GM19043 (cell line): Measurements from ENCODE around the gene ARHGDIA.
"Not testable (repeated sequence)": the region's sequence is repeated elsewhere in the genome, so short reads cannot be mapped to it uniquely, and the experiment has no call there.

ENCODE experiments used
- ATAC-seq: cut with Tn5 transposase; IDR thresholded peaks from one replicate; pipeline ENCODE4 v1.9.1; 2021; ENCODE audit warnings: low read depth; ENCODE audit not compliant: unreplicated experiment

ARHGDIA gene

GRCh38 chr17:81870981-81871386 is at the start of gene ARHGDIA:
ARHGDIA (minus strand) TSS chr17:81871337; CDS start chr17:81869930, 1,407 bp downstream.
- no peak for ATAC-seq

GRCh38 chr17:81918832-81919545 is 47.9 kb upstream of the ARHGDIA start:
- ATAC-seq: no peak

- ATAC-seq: not testable (repeated sequence)
Observed at GRCh38 chr17:81918333-81918669, 47.2 kb upstream of the ARHGDIA start.

GRCh38 chr17:81917565-81918332 is 46.6 kb upstream of the ARHGDIA start, which contains the start of gene SIRT7:
SIRT7 (minus strand) TSS chr17:81918176; CDS start chr17:81918131, 45 bp downstream.
- no peak for ATAC-seq

GRCh38 chr17:81916234-81917001 is 45.3 kb upstream of the ARHGDIA start:
- no peak for ATAC-seq

- no peak for ATAC-seq
Observed at GRCh38 chr17:81915331-81915730, 44.2 kb upstream of the ARHGDIA start.

GRCh38 chr17:81914103-81914850 is 43.1 kb upstream of the ARHGDIA start:
- no peak for ATAC-seq

- ATAC-seq: no peak
Observed at GRCh38 chr17:81913394-81914102, 42.4 kb upstream of the ARHGDIA start.

GRCh38 chr17:81912441-81913309 is 41.5 kb upstream of the ARHGDIA start:
- ATAC-seq: no peak

GRCh38 chr17:81911969-81912368 is 40.8 kb upstream of the ARHGDIA start:
- no peak for ATAC-seq

GRCh38 chr17:81911277-81911961 is 40.3 kb upstream of the ARHGDIA start, which contains the start of gene PCYT2:
PCYT2 (minus strand) TSS chr17:81911399; CDS start chr17:81911355, 44 bp downstream.
- peak; percentile 65 for ATAC-seq

GRCh38 chr17:81910840-81911276 is 39.7 kb upstream of the ARHGDIA start:
- ATAC-seq: peak; percentile 16

- no peak for ATAC-seq
Observed at GRCh38 chr17:81909966-81910839, 39.1 kb upstream of the ARHGDIA start.

GRCh38 chr17:81909231-81909630 is 38.1 kb upstream of the ARHGDIA start:
- no peak for ATAC-seq

- no peak for ATAC-seq
Observed at GRCh38 chr17:81908793-81909192, 37.7 kb upstream of the ARHGDIA start.

GRCh38 chr17:81907219-81908145 is 36.3 kb upstream of the ARHGDIA start:
- no peak for ATAC-seq
